ENCODE measurements around the gene MYO5B. TPM values are rescaled to one million over a fixed set of nuclear protein-coding genes. Genes with fewer than 3 reads are reported as not detected.

Gene MYO5B
- total RNA-seq, 4 donors from 2014 or later, result 2.0 to 13.9 (median 5.3) TPM

DNA sequence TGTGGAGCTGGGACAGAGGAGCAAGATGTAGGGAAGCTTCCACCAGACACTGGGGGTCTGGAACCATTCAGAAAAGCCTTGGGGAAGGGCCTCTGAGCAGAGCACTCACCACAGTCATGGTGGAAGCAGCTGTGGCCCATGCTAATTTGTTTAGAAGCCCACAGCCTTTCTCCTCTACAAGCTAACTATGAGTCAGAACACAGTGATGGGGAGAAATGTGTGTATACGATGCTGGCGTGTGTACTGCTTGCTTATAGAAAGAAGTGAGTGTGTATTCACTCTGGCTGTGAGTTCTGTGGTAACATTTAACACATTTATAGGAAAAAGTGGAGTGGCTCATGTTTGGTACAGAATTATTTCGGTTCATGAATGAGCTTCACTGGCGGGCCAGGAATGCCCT is 224.6 kb downstream of the MYO5B start:
- Histone ChIP-seq H3K4me3 (no peak overlapping the region), H3K4me1 (peaks cover 0 to 21% (median 13%) of the 10 kb centered on the region in 4 donors), H3K9me3 (no peaks in the 10 kb centered on the region), H3K27me3 (no peaks in the 10 kb centered on the region), H3K36me3 (no peaks in the 10 kb centered on the region), H3K27ac (replicated peaks in 1 of 4) (no peak overlapping the region)
- WGBS, result 96% methylated on average over 4 of the region's 4 CpGs
- no peak for DNase-seq (ENCODE audit: extremely low spot score)
- TF ChIP-seq EP300 (IDR thresholded peaks at IDR 0.05), result no peak
- TF ChIP-seq CTCF (IDR thresholded peaks at IDR 0.05), result no peak
- no peak for TF ChIP-seq POLR2A (IDR thresholded peaks at IDR 0.05; ENCODE audit: low read depth)
- intact Hi-C loops (cut with DNase I), result no loop called here

- Histone ChIP-seq H3K27ac (replicated peaks in 1 of 4) (no peak overlapping the region), H3K4me1 (peaks cover 0 to 20% (median 13%) of the 10 kb centered on the region in 4 donors), H3K4me3 (no peak overlapping the region), H3K9me3 (no peaks in the 10 kb centered on the region), H3K27me3 (no peaks in the 10 kb centered on the region), H3K36me3 (no peaks in the 10 kb centered on the region)
- no peak for TF ChIP-seq POLR2AphosphoS5 (IDR thresholded peaks at IDR 0.05)
- no peak for TF ChIP-seq CTCF (IDR thresholded peaks at IDR 0.05)
- TF ChIP-seq EP300 (IDR thresholded peaks at IDR 0.05), result no peak
- TF ChIP-seq POLR2A (IDR thresholded peaks at IDR 0.05; ENCODE audit: low read depth), result no peak
- WGBS, result 87% methylated on average over 4 of the region's 5 CpGs
- intact Hi-C loops (cut with DNase I), result no loop called here
- no peak for DNase-seq (ENCODE audit: extremely low spot score)
Observed at GRCh38 chr18:49968644-49969309, 226.2 kb downstream of the MYO5B start.

- TF ChIP-seq POLR2A (IDR thresholded peaks at IDR 0.05; ENCODE audit: low read depth), result no peak
- TF ChIP-seq CTCF (IDR thresholded peaks at IDR 0.05), result no peak
- TF ChIP-seq POLR2AphosphoS5 (IDR thresholded peaks at IDR 0.05), result no peak
- TF ChIP-seq EP300 (IDR thresholded peaks at IDR 0.05), result no peak
- Histone ChIP-seq H3K27ac (replicated peaks in 1 of 4) (no peak overlapping the region), H3K9me3 (no peaks in the 10 kb centered on the region), H3K36me3 (no peaks in the 10 kb centered on the region), H3K4me1 (peaks cover 0 to 20% (median 13%) of the 10 kb centered on the region in 4 donors), H3K4me3 (no peak overlapping the region), H3K27me3 (no peaks in the 10 kb centered on the region)
- WGBS, result 91% methylated on average over 7 of the region's 7 CpGs
- no peak for DNase-seq (ENCODE audit: extremely low spot score)
- intact Hi-C loops (cut with DNase I), result no loop called here
Observed at GRCh38 chr18:49967636-49968313, 227.2 kb downstream of the MYO5B start.

DNA sequence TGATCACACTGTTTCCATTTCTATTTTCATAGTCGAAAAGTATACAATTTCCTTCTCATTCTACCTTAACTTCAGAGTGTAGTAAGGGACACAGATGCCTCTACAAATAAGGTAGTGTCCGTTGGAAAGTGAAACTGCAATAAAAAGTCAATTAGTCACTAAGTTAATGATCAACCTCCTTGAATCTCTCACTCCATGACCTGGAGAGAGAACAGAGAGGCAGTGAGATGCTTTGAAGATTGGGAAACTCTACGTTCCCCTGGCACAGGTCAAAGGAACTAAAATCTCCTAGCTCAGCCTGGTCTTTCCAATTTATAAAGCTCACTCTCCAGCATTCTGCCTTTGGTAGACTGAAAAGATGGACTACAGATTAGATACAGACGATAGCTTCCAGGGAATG is 227.8 kb downstream of the MYO5B start:
- Histone ChIP-seq H3K36me3 (no peaks in the 10 kb centered on the region), H3K4me1 (peaks cover 0 to 20% (median 13%) of the 10 kb centered on the region in 4 donors), H3K27ac (replicated peaks in 1 of 4) (peak overlapping the region in 1 of 4 donors; percentile 27), H3K9me3 (no peaks in the 10 kb centered on the region), H3K27me3 (no peaks in the 10 kb centered on the region), H3K4me3 (no peak overlapping the region)
- TF ChIP-seq POLR2A (IDR thresholded peaks at IDR 0.05; ENCODE audit: low read depth) (no peak), POLR2AphosphoS5 (IDR thresholded peaks at IDR 0.05) (no peak), EP300 (IDR thresholded peaks at IDR 0.05) (no peak), CTCF (IDR thresholded peaks at IDR 0.05) (no peak)
- intact Hi-C loops (cut with DNase I), result no loop called here
- WGBS, result 54% methylated on average over 4 of the region's 4 CpGs
- no peak for DNase-seq (ENCODE audit: extremely low spot score)

Measured in esophagus muscularis mucosa (tissue), 4 donors.